ENCODE results near the gene PDGFC.

DNA sequence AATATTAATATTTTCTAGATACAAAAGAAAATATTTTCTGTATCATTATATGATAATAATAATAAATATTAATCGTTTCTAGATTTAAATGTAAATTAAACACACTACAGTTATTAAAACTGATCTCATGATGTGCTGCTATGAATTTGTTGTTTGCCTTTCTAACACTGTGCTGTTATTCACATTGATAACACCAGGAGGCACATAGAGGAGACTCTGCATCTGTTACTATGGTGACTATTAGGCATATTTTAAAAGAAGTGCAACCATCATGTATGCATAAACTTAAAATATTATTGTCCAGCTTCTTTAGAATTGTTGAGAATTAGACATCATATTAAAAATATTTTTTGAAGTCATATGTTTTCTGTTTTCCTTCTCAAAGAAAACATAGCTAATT lies 11.8 kb upstream of the PDGFC start:
- TF ChIP-seq SRF (IDR thresholded peaks at IDR 0.05; ENCODE audit: low read depth, low read length) (no peak), POU5F1 (IDR thresholded peaks at IDR 0.05; ENCODE audit: low read depth, low read length) (no peak), EP300 (IDR thresholded peaks at IDR 0.05; ENCODE audit: borderline replicate concordance in 1 of 2, low read depth in 2 of 2, low read length in 2 of 2) (no peak), POLR2A (IDR thresholded peaks at IDR 0.05; ENCODE audit: control extremely low read depth in 1 of 2, low read depth in 2 of 2, low read length in 2 of 2) (no peak), EZH2 (IDR thresholded peaks at IDR 0.05; ENCODE audit: low read depth, low read length, severe bottlenecking) (no peak), USF2 (IDR thresholded peaks at IDR 0.05; ENCODE audit: low read length) (no peak), ASH2L (IDR thresholded peaks at IDR 0.05; ENCODE audit: low read length) (no peak), CTCF (IDR thresholded peaks at IDR 0.05; ENCODE audit: control extremely low read depth in 1 of 3, insufficient read depth in 1 of 3, low read depth in 1 of 3, low read length in 3 of 3) (peak in 2 of 3 experiments; percentile 18 to 25; a peak in 2 of 4 replicates), RFX5 (IDR thresholded peaks at IDR 0.05; ENCODE audit: borderline replicate concordance, low read depth, low read length) (no peak), EGR1 (IDR thresholded peaks at IDR 0.05; ENCODE audit: borderline replicate concordance, low read depth, low read length) (no peak), GABPA (IDR thresholded peaks at IDR 0.05; ENCODE audit: borderline replicate concordance, insufficient read depth, low read length) (no peak), CHD2 (IDR thresholded peaks at IDR 0.05; ENCODE audit: low read length) (no peak)
- TF ChIP-seq, protein P1, sequence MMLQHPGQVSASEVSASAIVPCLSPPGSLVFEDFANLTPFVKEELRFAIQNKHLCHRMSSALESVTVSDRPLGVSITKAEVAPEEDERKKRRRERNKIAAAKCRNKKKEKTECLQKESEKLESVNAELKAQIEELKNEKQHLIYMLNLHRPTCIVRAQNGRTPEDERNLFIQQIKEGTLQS (IDR thresholded peaks at IDR 0.05; ENCODE audit: insufficient read depth, low read depth, low read length): no peak
